Measurements from ENCODE around the gene DPY30.

GRCh38 chr2:32043561-32043960 is 4.0 kb upstream of the DPY30 start:
- TF ChIP-seq CTCF (IDR thresholded peaks at IDR 0.05) (no peak), POLR2A (IDR thresholded peaks at IDR 0.05) (no peak)

Data from body of pancreas (tissue), 4 donors.